Sigmoid colon (tissue), 4 donors: Measurements from ENCODE around the gene VSTM4.

Experiments
- CTCF ChIP-seq, 4 experiments: fragments of 450-650 bp in 3 of 4; fragments of 200-600 bp in 1 of 4; IDR thresholded peaks; one replicate each; pipeline ENCODE4 v1.5.1; 2016 to 2019; ENCODE audit warnings: antibody characterized with exemption in 4 of 4, mild to moderate bottlenecking in 3 of 4, moderate library complexity in 2 of 4
- EP300 ChIP-seq, 4 donors: sonication (generic); formaldehyde crosslinking; IDR thresholded peaks; one replicate each; pipeline ENCODE4 v1.6.1; 2017; ENCODE audit warnings: antibody characterized with exemption in 4 of 4
- POLR2A ChIP-seq, 2 donors: fragments of 450-650 bp; IDR thresholded peaks; one replicate each; pipeline ENCODE4 v1.6.1; 2016; ENCODE audit warnings: antibody characterized with exemption in 2 of 2, mild to moderate bottlenecking in 2 of 2, moderate library complexity in 2 of 2
- POLR2AphosphoS5 ChIP-seq, 4 donors: sonication (generic); formaldehyde crosslinking; IDR thresholded peaks; one replicate each; pipeline ENCODE4 v1.6.1; 2017; ENCODE audit warnings: antibody characterized with exemption in 4 of 4

GRCh38 chr10:49008505-49009198 lies 106.7 kb downstream of the VSTM4 start:
- TF ChIP-seq EP300 (IDR thresholded peaks at IDR 0.05): no peak
- TF ChIP-seq POLR2AphosphoS5 (IDR thresholded peaks at IDR 0.05): no peak
- TF ChIP-seq POLR2A (IDR thresholded peaks at IDR 0.05): no peak
- no peak for TF ChIP-seq CTCF (IDR thresholded peaks at IDR 0.05)
